Colonic mucosa (tissue), 4 donors: ENCODE results near the gene PDS5B. TPM values are rescaled to one million over a fixed set of nuclear protein-coding genes. Genes with fewer than 3 reads are reported as not detected.

ENCODE experiments used
- DNase-seq: peaks from one replicate; pipeline ENCODE4 v3.0.0-alpha.2; 2020
- H3K27ac ChIP-seq: fragments of 200-600 bp; one replicate; pipeline ENCODE4 v1.8.0; 2021
- H3K27me3 ChIP-seq: fragments of 200-600 bp; one replicate; pipeline ENCODE4 v1.8.0; 2021
- H3K36me3 ChIP-seq: fragments of 200-600 bp; one replicate; pipeline ENCODE4 v1.8.0; 2021
- H3K4me1 ChIP-seq: fragments of 200-600 bp; one replicate; pipeline ENCODE4 v1.8.0; 2021; ENCODE audit warnings: mild to moderate bottlenecking
- H3K4me3 ChIP-seq: fragments of 200-600 bp; one replicate; pipeline ENCODE4 v1.8.0; 2021
- H3K9ac ChIP-seq, 2 donors: one replicate each; pipeline ENCODE4 v1.7.0; 2013; ENCODE audit warnings: control low read depth in 2 of 2, low read depth in 2 of 2, low read length in 2 of 2
- H3K9me3 ChIP-seq: fragments of 200-600 bp; one replicate; pipeline ENCODE4 v1.8.0; 2021
- CTCF ChIP-seq: fragments of 200-600 bp; IDR thresholded peaks from one replicate; pipeline ENCODE4 v1.8.0; 2022; ENCODE audit warnings: antibody characterized with exemption, mild to moderate bottlenecking
- intact Hi-C: fragments of 100-400 bp; cut with DNase I; formaldehyde crosslinking; loops from one replicate; pipeline ENCODE4 v1.14.1; 2022
- total RNA-seq, 2 donors: library from RNA; stranded (reverse); fragmentation: NEBNext Ultra II Directional in 1 of 2; extraction: Animal tissue kit (Norgen Biotek cat#: 25700) in 1 of 2; gene quantifications; one replicate each; pipeline ENCODE4 v1.2.1, GENCODE V29; 2021
- donor health status: healthy.
- donor health status: DM: no; HTN: no; CAD: no.
- donor health status: DM: no; HTN: no; CAD: no.

The PDS5B gene
- total RNA-seq, 2 donors from 2014 or later: 34.0 to 37.0 TPM

GRCh38 chr13:32676242-32676641, 90.0 kb downstream of the PDS5B start:
- H3K4me1 ChIP-seq: no peaks in the 10 kb centered on the region
- H3K27ac ChIP-seq: no peak overlapping the region
- no peak for DNase-seq
- H3K27me3 ChIP-seq: no peaks in the 10 kb centered on the region
- no peak overlapping the region for H3K9ac ChIP-seq
- TF ChIP-seq CTCF: no peak
- intact Hi-C loops: no loop called here
- H3K4me3 ChIP-seq: no peak overlapping the region
- no peaks in the 10 kb centered on the region for H3K36me3 ChIP-seq
- H3K9me3 ChIP-seq: no peaks in the 10 kb centered on the region

GRCh38 chr13:32682130-32682529, 95.9 kb downstream of the PDS5B start:
- H3K4me3 ChIP-seq: no peak overlapping the region
- no peak for TF ChIP-seq CTCF
- H3K27ac ChIP-seq: no peak overlapping the region
- no peaks in the 10 kb centered on the region for H3K4me1 ChIP-seq
- H3K9me3 ChIP-seq: no peaks in the 10 kb centered on the region
- intact Hi-C loops: no loop called here
- H3K27me3 ChIP-seq: no peaks in the 10 kb centered on the region
- H3K9ac ChIP-seq: no peak overlapping the region
- no peak for DNase-seq
- no peaks in the 10 kb centered on the region for H3K36me3 ChIP-seq

GRCh38 chr13:32682740-32683139, 96.5 kb downstream of the PDS5B start:
- TF ChIP-seq CTCF: no peak
- no peak for DNase-seq
- H3K36me3 ChIP-seq: no peaks in the 10 kb centered on the region
- no peak overlapping the region for H3K27ac ChIP-seq
- intact Hi-C loops: no loop called here
- H3K4me3 ChIP-seq: no peak overlapping the region
- H3K9me3 ChIP-seq: no peaks in the 10 kb centered on the region
- no peak overlapping the region for H3K9ac ChIP-seq
- H3K4me1 ChIP-seq: no peaks in the 10 kb centered on the region
- no peaks in the 10 kb centered on the region for H3K27me3 ChIP-seq

GRCh38 chr13:32687275-32687674, 101.0 kb downstream of the PDS5B start:
- H3K4me1 ChIP-seq: no peaks in the 10 kb centered on the region
- H3K36me3 ChIP-seq: no peaks in the 10 kb centered on the region
- H3K27ac ChIP-seq: no peak overlapping the region
- intact Hi-C loops: no loop called here
- TF ChIP-seq CTCF: no peak
- no peak for DNase-seq
- H3K27me3 ChIP-seq: no peaks in the 10 kb centered on the region
- no peak overlapping the region for H3K4me3 ChIP-seq
- H3K9me3 ChIP-seq: no peaks in the 10 kb centered on the region
- H3K9ac ChIP-seq: no peak overlapping the region

- intact Hi-C loops: no loop called here
- Histone ChIP-seq H3K9ac (no peak overlapping the region), H3K9me3 (no peaks in the 10 kb centered on the region), H3K36me3 (no peaks in the 10 kb centered on the region), H3K27ac (no peak overlapping the region), H3K4me3 (no peak overlapping the region), H3K27me3 (no peaks in the 10 kb centered on the region), H3K4me1 (no peaks in the 10 kb centered on the region)
- no peak for DNase-seq
- no peak for TF ChIP-seq CTCF
These were observed 109.5 kb downstream of the PDS5B start for GRCh38 chr13:32695602-32696250.
